Astrocyte (in vitro differentiated cells and primary cell): ENCODE measurements around the gene KRT37. TPM values are rescaled to one million over a fixed set of nuclear protein-coding genes. Genes with fewer than 3 reads are reported as not detected.

Experiments
- DNase-seq: peaks from one replicate; pipeline ENCODE4 v3.0.0-alpha.2; 2010; ENCODE audit warnings: low read depth
- FAIRE-seq: peaks from 2 replicates; lab custom pipeline; 2011; peaks lifted over from hg19 to GRCh38; lab: Jason Lieb, UNC
- H2AFZ ChIP-seq: 2 replicates; pipeline ENCODE4 v1.6.0; 2012; ENCODE audit warnings: low read depth, low read length, inconsistent platforms
- H3K27ac ChIP-seq: 2 replicates; pipeline ENCODE4 v1.5.1; 2011; ENCODE audit warnings: low read depth, low read length, inconsistent platforms
- H3K27me3 ChIP-seq: 2 replicates; pipeline ENCODE4 v1.6.0; 2011; ENCODE audit warnings: low read length, inconsistent platforms; ENCODE audit not compliant: insufficient read depth
- H3K36me3 ChIP-seq: 2 replicates; pipeline ENCODE4 v1.5.1; 2011; ENCODE audit warnings: low read length, inconsistent platforms; ENCODE audit not compliant: insufficient read depth
- H3K4me1 ChIP-seq: 2 replicates; pipeline ENCODE4 v1.5.1; 2011; ENCODE audit warnings: low read length, inconsistent platforms; ENCODE audit not compliant: insufficient read depth
- H3K4me2 ChIP-seq: 2 replicates; pipeline ENCODE4 v1.6.0; 2012; ENCODE audit warnings: low read length, inconsistent platforms
- H3K4me3 ChIP-seq: 2 replicates; pipeline ENCODE4 v1.5.1; 2011; ENCODE audit warnings: low read depth, mild to moderate bottlenecking, low read length, inconsistent platforms; ENCODE audit not compliant: insufficient read depth
- H3K79me2 ChIP-seq: 2 replicates; pipeline ENCODE4 v1.6.0; 2012; ENCODE audit warnings: mild to moderate bottlenecking, low read length, inconsistent platforms; ENCODE audit not compliant: insufficient read depth
- H3K9ac ChIP-seq: 2 replicates; pipeline ENCODE4 v1.6.0; 2012; ENCODE audit warnings: mild to moderate bottlenecking, low read length, inconsistent platforms
- H3K9me3 ChIP-seq: 2 replicates; pipeline ENCODE4 v1.5.1; 2012; ENCODE audit warnings: low read depth, mild to moderate bottlenecking, low read length, inconsistent platforms; ENCODE audit not compliant: insufficient read depth
- H4K20me1 ChIP-seq: 2 replicates; pipeline ENCODE4 v1.6.0; 2012; ENCODE audit warnings: low read length, inconsistent platforms; ENCODE audit not compliant: insufficient read depth
- H3K27ac Mint-ChIP-seq: one replicate; pipeline ENCODE4 v1.8.0; 2021; ENCODE audit warnings: mild to moderate bottlenecking, mixed read lengths; ENCODE audit not compliant: unreplicated experiment
- H3K27me3 Mint-ChIP-seq: one replicate; pipeline ENCODE4 v1.8.0; 2021; ENCODE audit warnings: low read depth, mixed read lengths; ENCODE audit not compliant: unreplicated experiment
- H3K36me3 Mint-ChIP-seq: one replicate; pipeline ENCODE4 v1.8.0; 2021; ENCODE audit warnings: low read depth, mixed read lengths; ENCODE audit not compliant: unreplicated experiment
- H3K4me1 Mint-ChIP-seq: one replicate; pipeline ENCODE4 v1.8.0; 2021; ENCODE audit warnings: low read depth, mixed read lengths; ENCODE audit not compliant: unreplicated experiment
- H3K4me3 Mint-ChIP-seq: one replicate; pipeline ENCODE4 v1.8.0; 2021; ENCODE audit warnings: mild to moderate bottlenecking, moderate library complexity, mixed read lengths; ENCODE audit not compliant: unreplicated experiment
- H3K9me3 Mint-ChIP-seq: one replicate; pipeline ENCODE4 v1.8.0; 2021; ENCODE audit warnings: mild to moderate bottlenecking, mixed read lengths; ENCODE audit not compliant: unreplicated experiment
- EZH2 ChIP-seq: IDR thresholded peaks from 2 replicates; pipeline ENCODE4 v1.6.1; 2012; ENCODE audit warnings: mild to moderate bottlenecking, low read length, inconsistent platforms; ENCODE audit not compliant: insufficient read depth
- total RNA-seq: library from RNA; stranded (reverse); gene quantifications from 2 replicates; pipeline ENCODE4 v1.2.1, GENCODE V29; 2021
- TF ChIP-seq, protein P1 (sequence below): IDR thresholded peaks from 2 replicates; pipeline ENCODE4 v1.5.1; 2011; ENCODE audit warnings: low read depth, mild to moderate bottlenecking, inconsistent platforms, low read length, moderate library complexity; ENCODE audit not compliant: insufficient read depth

KRT37 gene
- total RNA-seq, 1 donor from 2014 or later: not detected

DNA sequence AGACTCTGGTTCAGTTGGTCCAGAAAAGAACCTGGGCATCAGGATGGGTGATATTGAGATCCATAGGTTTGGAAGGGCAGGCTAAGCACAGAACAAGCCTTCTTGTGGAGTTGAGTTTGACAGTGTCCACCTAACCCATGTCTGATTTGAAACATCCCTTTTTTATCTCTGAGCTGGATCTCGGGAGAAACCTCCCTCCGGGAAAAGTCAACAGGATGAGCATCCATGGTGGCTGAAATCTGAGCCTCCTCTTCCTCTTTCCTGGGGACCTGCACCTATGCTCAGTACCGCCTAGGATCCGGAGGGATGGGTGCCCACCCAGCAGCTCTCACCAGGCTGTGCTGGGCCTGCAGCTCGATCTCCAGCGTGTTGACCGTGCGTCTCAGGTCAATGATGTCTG, 39.4 kb upstream of the KRT37 start:
- no peaks in the 10 kb centered on the region for H3K36me3 Mint-ChIP-seq
- H3K4me1 ChIP-seq: peaks cover 11% of the 10 kb centered on the region
- DNase-seq (no peak), FAIRE-seq (no peak)
- no peak overlapping the region for H3K4me3 Mint-ChIP-seq
- H3K27ac Mint-ChIP-seq: no peak overlapping the region
- no peaks in the 10 kb centered on the region for H3K27me3 ChIP-seq
- H3K36me3 ChIP-seq: no peaks in the 10 kb centered on the region
- no peak overlapping the region for H3K9ac ChIP-seq
- no peaks in the 10 kb centered on the region for H3K79me2 ChIP-seq
- H3K4me3 ChIP-seq: no peak overlapping the region
- TF ChIP-seq, protein P1, sequence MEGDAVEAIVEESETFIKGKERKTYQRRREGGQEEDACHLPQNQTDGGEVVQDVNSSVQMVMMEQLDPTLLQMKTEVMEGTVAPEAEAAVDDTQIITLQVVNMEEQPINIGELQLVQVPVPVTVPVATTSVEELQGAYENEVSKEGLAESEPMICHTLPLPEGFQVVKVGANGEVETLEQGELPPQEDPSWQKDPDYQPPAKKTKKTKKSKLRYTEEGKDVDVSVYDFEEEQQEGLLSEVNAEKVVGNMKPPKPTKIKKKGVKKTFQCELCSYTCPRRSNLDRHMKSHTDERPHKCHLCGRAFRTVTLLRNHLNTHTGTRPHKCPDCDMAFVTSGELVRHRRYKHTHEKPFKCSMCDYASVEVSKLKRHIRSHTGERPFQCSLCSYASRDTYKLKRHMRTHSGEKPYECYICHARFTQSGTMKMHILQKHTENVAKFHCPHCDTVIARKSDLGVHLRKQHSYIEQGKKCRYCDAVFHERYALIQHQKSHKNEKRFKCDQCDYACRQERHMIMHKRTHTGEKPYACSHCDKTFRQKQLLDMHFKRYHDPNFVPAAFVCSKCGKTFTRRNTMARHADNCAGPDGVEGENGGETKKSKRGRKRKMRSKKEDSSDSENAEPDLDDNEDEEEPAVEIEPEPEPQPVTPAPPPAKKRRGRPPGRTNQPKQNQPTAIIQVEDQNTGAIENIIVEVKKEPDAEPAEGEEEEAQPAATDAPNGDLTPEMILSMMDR: no peak
- no peak for TF ChIP-seq EZH2
- no peaks in the 10 kb centered on the region for H4K20me1 ChIP-seq
- peaks cover 6% of the 10 kb centered on the region for H3K4me1 Mint-ChIP-seq
- peaks cover 29% of the 10 kb centered on the region for H3K27me3 Mint-ChIP-seq
- peaks cover 7% of the 10 kb centered on the region for H3K9me3 Mint-ChIP-seq
- H2AFZ ChIP-seq: no peak overlapping the region
- no peak overlapping the region for H3K4me2 ChIP-seq
- no peaks in the 10 kb centered on the region for H3K9me3 ChIP-seq
- no peak overlapping the region for H3K27ac ChIP-seq

DNA sequence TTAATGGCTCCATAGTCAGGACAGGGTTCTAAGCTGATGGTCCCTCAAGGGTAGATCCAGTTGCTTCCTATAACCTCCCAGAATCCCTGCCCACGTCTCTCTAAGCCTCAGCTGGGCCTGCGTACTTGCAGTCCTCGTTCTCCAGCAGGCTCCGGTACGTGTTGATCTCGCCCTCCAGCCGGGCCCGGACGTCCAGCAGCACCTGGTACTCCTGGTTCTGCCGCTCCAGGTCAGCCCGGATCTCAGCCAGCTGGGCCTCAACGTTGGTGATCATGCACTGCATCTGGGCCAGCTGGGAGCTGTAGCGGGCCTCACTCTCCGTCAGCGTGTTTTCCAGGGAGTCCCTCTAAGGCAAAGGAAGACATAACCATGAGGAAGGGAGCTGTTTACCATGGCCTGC, 38.3 kb upstream of the KRT37 start:
- Histone ChIP-seq H2AFZ (no peak overlapping the region), H3K9me3 (no peaks in the 10 kb centered on the region), H3K27ac (no peak overlapping the region), H3K4me3 (no peak overlapping the region), H4K20me1 (no peaks in the 10 kb centered on the region), H3K4me2 (no peak overlapping the region), H3K4me1 (peaks cover 11% of the 10 kb centered on the region), H3K79me2 (no peaks in the 10 kb centered on the region), H3K36me3 (no peaks in the 10 kb centered on the region), H3K9ac (no peak overlapping the region), H3K27me3 (no peaks in the 10 kb centered on the region)
- H3K27ac Mint-ChIP-seq: no peak overlapping the region
- peaks cover 35% of the 10 kb centered on the region for H3K27me3 Mint-ChIP-seq
- FAIRE-seq: no peak
- no peak for DNase-seq
- H3K4me3 Mint-ChIP-seq: no peak overlapping the region
- peaks cover 4% of the 10 kb centered on the region for H3K4me1 Mint-ChIP-seq
- peaks cover 4% of the 10 kb centered on the region for H3K9me3 Mint-ChIP-seq
- no peaks in the 10 kb centered on the region for H3K36me3 Mint-ChIP-seq
- no peak for TF ChIP-seq EZH2
- TF ChIP-seq, protein P1: no peak

DNA sequence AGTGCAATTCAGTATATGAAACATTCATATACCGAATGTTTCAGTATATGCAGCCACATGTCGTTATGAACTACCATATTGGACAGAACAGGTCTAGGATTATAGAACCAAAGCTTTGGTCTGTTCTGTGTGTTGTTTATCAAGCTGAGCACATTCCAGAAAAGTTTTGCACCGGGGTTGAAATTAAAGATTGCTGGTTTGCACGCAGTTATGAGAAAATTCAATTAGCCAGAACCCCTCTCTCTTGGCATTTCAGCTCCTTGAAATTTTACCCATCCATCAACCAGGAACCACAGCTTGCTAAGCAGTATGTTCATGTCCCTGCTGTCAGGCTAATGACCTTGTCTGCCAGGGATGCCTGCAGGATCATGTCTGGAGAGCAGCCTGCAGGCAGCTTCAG, 33.3 kb upstream of the KRT37 start:
- H3K4me1 Mint-ChIP-seq: no peaks in the 10 kb centered on the region
- Histone ChIP-seq H3K36me3 (no peaks in the 10 kb centered on the region), H2AFZ (no peak overlapping the region), H3K79me2 (no peaks in the 10 kb centered on the region), H4K20me1 (no peaks in the 10 kb centered on the region), H3K4me3 (no peak overlapping the region), H3K4me1 (no peaks in the 10 kb centered on the region), H3K27me3 (peaks cover 2% of the 10 kb centered on the region), H3K9me3 (no peaks in the 10 kb centered on the region), H3K9ac (no peak overlapping the region), H3K4me2 (no peak overlapping the region), H3K27ac (no peak overlapping the region)
- peaks cover 11% of the 10 kb centered on the region for H3K9me3 Mint-ChIP-seq
- no peak for TF ChIP-seq EZH2
- TF ChIP-seq, protein P1: no peak
- H3K36me3 Mint-ChIP-seq: peaks cover 3% of the 10 kb centered on the region
- H3K27me3 Mint-ChIP-seq: peaks cover 58% of the 10 kb centered on the region
- no peak overlapping the region for H3K27ac Mint-ChIP-seq
- no peak for DNase-seq
- H3K4me3 Mint-ChIP-seq: no peak overlapping the region
- FAIRE-seq: no peak
